NCI-H1930 (cell line): ENCODE measurements around the gene KRTAP5-3.
"Not testable (repeated sequence)": the region's sequence is repeated elsewhere in the genome, so short reads cannot be mapped to it uniquely, and the experiment has no call there.

Experiments
- DNase-seq, 2 experiments: peaks; one replicate each; lab custom pipeline; 2025; lab: John Stamatoyannopoulos, UW

Gene KRTAP5-3

DNA sequence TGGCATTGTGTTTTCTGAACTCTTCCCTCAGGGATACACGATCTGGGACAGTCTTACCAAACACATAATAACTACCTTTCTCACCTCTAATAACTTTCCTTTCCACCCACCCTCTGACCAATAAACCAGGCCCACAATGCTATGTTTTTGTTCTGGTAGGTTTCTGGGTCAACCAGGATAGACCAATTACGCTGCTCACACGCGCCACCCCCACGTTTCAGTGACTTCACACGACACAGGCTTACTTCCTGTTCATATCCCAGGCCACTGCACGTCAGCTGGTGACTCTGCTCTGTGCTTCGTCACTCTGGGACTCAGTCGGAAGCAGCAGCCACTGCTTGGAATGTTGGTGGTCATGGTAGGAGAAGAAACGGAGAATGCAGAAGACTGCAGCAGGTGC lies 11.2 kb upstream of the KRTAP5-3 start:
- DNase-seq = no peak

- DNase-seq = no peak
These were observed 10.0 kb upstream of the KRTAP5-3 start for GRCh38 chr11:1618231-1618630.

GRCh38 chr11:1607901-1608300 lies 362 bp downstream of the KRTAP5-3 start:
- DNase-seq = not testable (repeated sequence)

- DNase-seq = not testable (repeated sequence)
These were observed 962 bp downstream of the KRTAP5-3 start for GRCh38 chr11:1607156-1607845.

DNA sequence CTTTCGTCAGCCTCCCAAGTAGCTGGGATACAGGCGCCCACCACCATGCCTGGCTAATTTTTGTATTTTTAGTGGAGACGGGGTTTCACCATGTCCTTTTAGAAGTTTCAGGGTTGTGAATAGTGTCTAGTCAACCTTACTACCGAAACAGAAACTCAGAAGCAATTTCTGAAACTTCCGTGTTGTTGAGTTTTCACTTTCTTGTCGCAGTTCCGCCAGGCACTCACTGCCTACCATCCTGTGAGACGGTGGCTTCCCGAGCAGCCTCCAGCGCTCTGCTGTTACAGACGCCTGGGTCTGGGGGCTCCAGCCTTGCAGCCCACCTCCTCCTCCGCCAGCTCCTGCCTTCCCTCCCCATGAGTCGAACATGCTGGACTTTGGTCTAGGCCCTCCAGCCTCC lies 2.3 kb downstream of the KRTAP5-3 start:
- DNase-seq = not testable (repeated sequence)

- DNase-seq = no peak
These were observed 3.6 kb downstream of the KRTAP5-3 start for GRCh38 chr11:1604711-1605110.

DNA sequence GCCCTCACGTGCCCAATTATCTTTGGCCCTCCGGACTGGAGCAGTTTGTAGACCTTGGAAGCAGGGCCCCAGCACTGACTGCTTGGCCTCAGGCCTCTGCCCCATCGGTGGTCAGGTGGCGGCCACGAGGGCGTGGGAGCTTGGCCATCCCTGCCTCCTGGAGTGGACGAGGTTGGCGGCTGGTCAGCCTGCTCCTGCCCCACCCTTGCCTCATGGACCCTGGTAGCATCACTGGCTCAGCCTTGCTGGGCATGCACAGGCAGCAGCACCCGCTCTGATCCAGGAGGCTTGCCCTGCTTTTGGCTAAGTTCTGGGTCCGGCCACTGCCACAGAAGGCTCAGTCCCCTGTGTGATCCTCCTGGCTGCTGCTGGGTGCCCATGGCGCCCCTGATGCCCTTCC lies 4.1 kb downstream of the KRTAP5-3 start:
- DNase-seq = no peak

- DNase-seq = no peak
These were observed 4.6 kb downstream of the KRTAP5-3 start for GRCh38 chr11:1603629-1604028.

DNA sequence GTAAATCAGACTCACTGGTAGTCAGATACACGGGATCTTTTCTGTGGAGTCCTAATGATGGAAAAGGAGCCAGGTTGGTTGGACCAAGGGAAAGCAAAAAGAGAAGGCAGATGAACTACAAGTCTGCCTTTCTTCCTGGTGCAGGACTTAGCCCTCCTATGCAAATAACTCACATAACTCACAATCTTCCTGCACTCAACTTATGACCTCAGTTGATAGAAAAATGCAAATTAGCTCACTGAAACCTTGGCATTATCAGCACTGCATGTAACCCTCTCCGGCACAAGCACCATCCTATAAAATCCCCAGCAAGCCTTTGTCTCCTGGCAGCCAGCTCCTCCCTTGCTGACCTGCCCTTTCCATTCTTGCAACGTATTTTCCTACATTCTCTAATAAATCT lies 6.6 kb downstream of the KRTAP5-3 start:
- DNase-seq = not testable (repeated sequence)

DNA sequence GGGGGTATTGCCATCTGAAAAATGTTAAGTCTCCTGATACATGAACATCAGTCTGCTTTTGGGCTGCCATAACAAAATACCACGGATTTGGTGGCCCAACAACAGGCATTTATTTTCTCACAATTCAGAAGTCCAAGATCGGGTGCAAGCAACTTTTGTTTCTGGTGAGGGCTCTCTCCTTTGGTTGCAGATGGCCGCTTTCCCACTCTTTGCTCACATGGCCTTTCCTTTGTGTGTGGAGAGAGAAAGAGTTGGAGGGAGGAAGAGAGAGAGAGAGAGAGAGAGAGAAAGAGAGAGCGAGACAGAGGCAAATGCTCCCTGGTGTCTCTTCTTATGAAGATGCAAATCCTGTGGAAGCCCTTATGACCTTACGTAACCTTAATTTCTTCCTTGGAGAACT lies 7.6 kb downstream of the KRTAP5-3 start:
- no peak for DNase-seq

DNA sequence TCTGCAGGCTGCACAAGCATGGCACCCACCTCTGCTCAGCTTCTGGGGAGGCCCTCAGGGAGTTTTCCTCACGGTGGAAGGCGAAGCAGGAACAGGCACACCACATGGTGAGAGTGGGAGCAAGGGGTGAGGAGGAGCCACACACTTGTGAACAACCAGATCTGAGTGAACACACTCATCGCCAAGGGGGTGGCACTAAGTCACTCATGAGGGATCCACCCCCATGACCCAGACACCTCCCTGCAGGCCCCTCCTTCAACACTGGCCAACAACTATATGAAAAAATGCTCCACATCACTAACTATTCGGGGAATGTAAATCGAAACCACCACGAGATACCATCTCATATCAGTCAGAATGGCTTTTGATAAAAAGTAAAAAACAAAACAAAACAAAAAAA lies 9.4 kb downstream of the KRTAP5-3 start:
- no peak for DNase-seq

- DNase-seq = not testable (repeated sequence)
These were observed 9.9 kb downstream of the KRTAP5-3 start for GRCh38 chr11:1598406-1598805.

DNA sequence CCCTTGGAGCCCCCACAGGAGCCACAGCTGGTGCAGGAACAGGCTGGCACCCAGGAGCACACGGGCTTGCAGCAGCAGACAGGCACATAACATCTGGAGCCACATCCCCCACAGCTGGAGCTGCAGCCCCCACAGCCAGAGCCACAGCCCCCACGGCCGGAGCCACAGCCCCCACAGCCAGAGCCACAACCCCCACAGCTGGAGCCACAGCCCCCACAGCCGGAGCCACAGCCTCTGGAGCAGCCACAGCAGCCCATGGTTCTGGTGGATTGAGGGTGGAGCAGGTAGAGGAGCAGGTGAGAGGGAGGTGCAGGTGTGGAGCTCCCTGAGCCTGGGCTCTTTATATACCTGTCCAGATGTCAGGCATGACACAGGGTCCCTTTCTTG lies 10.3 kb downstream of the KRTAP5-3 start, which contains the start of gene KRTAP5-2:
Gene KRTAP5-2, minus strand, starts transcription at position 301 of the 387 bp plus-strand sequence. Its CDS starts 44 bp downstream, at position 257.
- DNase-seq = no peak

- no peak for DNase-seq
These were observed 10.8 kb downstream of the KRTAP5-3 start for GRCh38 chr11:1597331-1597993.

GRCh38 chr11:1596576-1597121 lies 11.6 kb downstream of the KRTAP5-3 start:
- not testable (repeated sequence) for DNase-seq

DNA sequence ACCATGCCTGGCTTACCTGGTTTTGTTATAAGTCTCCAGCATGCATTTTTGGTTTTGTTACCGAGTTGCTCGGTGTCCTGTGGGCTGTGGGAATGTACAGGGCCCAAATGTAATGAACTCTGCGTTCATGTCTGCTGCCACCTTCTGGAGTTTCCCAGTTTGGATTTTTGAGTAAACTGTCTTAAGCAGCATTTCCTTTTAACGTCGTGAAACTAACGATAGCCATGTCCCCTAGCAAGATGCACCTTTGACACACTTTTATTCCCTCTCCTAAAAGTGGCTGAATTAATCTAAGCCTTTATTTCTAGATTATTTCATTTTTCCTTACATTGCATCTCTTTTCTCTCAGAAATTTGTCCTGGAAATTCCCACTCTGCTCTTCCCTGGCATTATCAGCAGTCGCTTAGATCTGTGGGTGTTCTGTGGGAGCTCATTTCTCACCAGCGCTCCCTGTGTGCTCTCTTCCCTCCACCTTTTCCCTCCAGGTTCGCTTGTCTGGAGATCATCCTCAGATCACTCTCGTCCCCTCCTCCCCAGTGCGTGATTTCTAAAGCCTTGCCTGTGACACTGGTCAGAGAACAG lies 12.2 kb downstream of the KRTAP5-3 start:
- DNase-seq = not testable (repeated sequence)

DNA sequence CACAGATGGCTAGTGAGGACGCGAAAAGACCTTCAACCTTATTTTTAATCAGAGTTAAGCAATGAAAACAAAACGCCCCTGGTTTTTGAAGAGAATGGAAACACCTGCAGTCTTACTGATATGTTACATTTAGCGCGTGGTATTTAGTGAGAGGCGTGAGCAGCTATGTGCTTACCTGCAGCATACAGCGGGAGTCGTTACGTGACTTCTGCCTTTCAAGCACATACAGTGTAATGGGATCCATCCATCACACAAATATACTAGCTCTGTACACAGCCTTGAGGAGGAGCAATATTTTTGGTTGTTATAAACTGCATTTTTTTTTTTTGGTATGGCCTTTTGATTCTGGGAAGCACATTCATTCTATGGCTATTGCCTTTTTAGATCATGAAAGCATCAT lies 15.6 kb downstream of the KRTAP5-3 start:
- DNase-seq = no peak

DNA sequence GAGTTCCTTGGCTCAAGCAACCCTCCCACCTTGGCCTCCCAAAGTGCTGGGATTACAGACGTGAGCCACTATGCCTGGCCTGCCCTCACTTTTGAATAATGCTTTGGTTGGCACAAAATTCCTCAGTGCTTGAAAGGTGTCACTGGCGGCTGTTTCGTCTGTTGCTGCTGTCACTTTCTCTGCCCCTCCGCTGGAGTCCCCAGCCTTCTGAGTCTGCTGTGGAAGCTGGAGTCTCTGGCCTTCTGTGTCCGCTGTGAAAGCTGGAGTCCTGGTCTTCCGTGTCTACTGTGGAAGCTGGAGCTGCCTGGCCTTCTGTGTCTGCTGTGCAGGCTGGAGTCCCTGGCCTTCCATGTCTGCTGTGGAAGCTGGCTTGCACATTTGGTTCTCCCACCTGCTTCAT lies 18.3 kb downstream of the KRTAP5-3 start:
- DNase-seq = no peak

DNA sequence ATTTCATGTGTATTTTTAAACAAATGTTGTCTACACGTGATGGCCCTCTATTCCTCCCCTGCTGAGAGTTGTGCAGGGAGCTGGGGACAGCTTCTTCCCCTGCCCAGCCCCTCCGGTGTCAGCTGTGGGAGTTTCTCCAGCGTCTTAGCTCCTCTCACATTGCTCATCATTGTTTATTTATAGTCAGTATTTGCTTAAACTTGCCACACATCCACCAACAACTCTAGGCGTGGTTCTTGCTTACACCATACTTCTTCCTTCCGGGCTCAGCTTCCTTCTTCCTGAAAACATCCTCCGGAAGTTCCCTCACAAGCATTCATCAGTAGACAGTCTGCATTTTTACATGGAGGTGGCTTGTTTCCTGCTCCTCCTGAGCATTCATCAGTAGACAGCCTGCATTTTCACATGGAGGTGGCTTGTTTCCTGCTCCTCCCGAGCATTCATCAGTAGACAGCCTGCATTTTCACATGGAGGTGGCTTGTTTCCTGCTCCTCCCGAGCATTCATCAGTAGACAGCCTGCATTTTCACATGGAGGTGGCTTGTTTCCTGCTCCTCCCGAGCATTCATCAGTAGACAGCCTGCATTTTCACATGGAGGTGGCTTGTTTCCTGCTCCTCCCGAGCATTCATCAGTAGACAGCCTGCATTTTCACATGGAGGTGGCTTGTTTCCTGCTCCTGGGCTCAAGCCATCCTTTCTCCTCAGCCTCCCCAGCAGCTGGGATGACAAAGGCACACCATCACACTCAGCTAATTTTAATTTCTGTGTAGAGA lies 18.9 kb downstream of the KRTAP5-3 start:
- not testable (repeated sequence) for DNase-seq

GRCh38 chr11:1586699-1587098 lies 21.6 kb downstream of the KRTAP5-3 start:
- no peak for DNase-seq

- DNase-seq = not testable (repeated sequence)
These were observed 23.4 kb downstream of the KRTAP5-3 start, which contains the start of gene KRTAP5-1 for GRCh38 chr11:1584661-1585370. TSS of gene KRTAP5-1 (minus strand) at chr11:1585283. CDS start at chr11:1585249, 34 bp downstream.
